ENCODE data around the gene TECRL. TPM values are rescaled to one million over a fixed set of nuclear protein-coding genes. Genes with fewer than 3 reads are reported as not detected.

TECRL gene
- total RNA-seq, 1 donor from 2014 or later = not detected

GRCh38 chr4:64327237-64327636 is 82.0 kb downstream of the TECRL start:
- ATAC-seq = no peak

DNA sequence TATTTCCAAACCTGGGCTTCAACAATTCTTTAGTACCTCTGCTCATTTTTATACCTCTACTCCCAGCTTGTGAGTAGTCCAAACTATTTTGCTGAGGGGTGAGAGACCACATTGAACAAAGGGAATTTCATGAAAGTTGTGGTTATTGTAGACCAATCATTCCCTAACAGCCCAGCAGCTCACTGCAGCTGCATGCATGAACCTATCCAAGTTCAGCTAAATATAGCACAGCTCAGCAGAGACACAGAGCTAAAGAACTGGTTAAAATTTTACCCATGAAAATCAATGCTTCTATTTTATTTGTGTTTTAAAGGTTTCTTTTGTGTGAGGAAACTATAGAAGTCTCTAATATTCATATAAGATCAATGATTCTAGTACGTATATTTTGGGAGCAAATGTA is 82.7 kb downstream of the TECRL start:
- no peak for ATAC-seq

GRCh38 chr4:64306255-64306565 is 103.0 kb downstream of the TECRL start:
- ATAC-seq = no peak

DNA sequence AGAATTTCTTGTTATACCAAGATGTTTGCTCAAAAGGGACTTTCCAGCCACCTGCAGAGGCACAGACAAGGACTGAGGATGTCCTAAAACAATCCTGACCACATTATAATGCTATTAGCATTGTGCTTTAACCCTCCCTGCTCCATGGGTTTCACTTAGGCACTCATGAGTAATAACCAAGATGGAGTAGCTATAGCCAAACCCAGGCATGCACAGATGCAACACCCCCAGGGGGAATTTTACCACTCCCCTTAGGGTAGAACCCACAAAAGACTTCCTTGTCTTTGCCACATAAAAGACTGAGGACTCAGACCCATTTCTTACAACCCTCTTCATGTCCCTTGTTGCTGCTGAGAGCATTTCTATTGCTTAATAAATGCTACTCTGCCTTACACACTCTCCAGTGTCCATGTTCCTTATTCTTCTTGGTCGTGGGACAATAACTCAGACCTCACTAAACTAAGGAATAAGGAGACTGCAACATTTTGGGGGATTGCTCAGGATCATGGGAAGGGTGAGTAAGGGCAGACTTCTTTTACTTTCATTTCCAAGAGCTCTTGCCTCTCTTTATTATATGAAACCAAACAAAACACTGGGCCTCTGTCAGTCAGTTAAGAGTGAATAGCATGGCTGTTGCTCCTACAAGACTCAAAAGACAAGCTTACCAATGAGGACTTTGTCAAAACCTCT is 103.5 kb downstream of the TECRL start:
- ATAC-seq = no peak

GRCh38 chr4:64272432-64272831 is 136.8 kb downstream of the TECRL start:
- no peak for ATAC-seq

GRCh38 chr4:64271601-64272081 is 137.6 kb downstream of the TECRL start:
- peak; percentile 18 for ATAC-seq

GRCh38 chr4:64266669-64267068 is 142.6 kb downstream of the TECRL start:
- ATAC-seq = no peak

DNA sequence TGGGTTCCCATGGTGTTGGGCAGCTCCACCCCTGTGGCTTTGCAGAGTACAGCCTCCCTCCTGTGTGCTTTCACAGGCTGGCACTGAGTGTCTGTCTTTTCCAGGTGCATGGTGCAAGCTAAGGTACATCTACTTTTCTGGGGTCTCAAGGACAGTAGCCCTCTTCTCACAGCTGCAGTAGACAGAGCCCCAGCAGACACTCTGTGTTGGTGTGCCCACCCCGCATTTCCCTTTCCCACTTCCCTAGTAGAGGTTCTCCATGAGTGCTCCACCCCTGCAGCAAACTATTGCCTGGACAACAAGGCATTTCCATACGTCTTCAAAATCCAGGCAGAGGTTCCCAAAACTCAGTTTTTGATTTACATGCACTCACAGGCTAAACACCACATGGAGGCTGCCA is 143.0 kb downstream of the TECRL start:
- no peak for ATAC-seq

- no peak for ATAC-seq
Observed at GRCh38 chr4:64251781-64252180, 157.5 kb downstream of the TECRL start.

- no peak for ATAC-seq
Observed at GRCh38 chr4:64250488-64250887, 158.8 kb downstream of the TECRL start.

DNA sequence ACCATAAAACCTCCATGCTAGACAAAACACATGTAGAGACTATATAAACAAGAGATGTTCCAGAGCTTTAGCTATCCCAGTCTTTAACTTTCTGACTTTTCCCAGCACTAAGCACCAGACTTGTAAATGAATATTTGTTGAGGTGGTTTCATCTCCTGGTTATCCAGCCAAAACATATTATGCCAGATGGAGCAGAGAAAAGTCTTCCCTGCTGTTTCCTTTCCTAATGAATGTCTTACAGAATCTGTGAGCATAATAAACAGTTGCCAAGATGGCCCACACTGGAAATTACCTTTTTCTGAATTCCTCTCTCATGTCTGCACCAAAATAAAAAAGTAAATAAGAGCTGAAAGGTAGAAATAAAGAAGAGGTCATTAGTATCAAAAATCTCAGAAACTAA is 159.2 kb downstream of the TECRL start:
- ATAC-seq = no peak

GRCh38 chr4:64248186-64248585 is 161.1 kb downstream of the TECRL start:
- no peak for ATAC-seq

DNA sequence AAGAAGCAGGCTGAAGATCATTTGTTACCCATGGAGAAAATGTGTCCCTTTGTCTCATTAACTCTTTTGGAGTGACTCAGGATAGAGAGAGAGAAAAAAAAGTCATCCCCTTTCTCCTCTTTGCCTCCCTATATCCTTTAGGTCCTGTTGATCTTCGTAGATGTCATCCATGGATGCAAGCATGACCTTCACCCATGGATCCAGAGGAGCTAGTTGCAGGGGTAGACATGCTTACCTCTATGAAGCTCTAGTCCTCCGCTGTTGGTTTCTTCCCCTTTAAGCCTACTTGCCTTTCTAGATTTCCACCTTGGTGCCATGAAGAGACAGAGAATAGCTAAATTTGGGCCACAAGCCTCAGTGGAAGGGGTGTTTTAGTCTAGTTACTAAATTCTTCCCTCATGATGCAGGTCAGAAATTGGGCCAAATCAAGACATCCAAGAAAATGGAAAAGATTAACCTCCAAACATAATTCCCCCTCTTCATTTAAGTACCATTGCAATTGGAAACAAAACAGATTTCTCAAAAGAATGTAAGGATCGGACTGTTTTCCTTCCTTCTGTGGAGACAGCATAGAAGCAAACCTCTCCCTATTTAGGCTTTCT is 178.4 kb downstream of the TECRL start:
- ATAC-seq = no peak

Data from esophagus mucosa (tissue), 1 donor.